Left ventricle myocardium inferior (tissue), 1 donor: Measurements from ENCODE around the gene MGMT. TPM values are rescaled to one million over a fixed set of nuclear protein-coding genes. Genes with fewer than 3 reads are reported as not detected.

ENCODE experiments used
- DNase-seq: peaks from one replicate; pipeline ENCODE4 v3.0.0-alpha.2; 2020
- H3K27ac ChIP-seq: fragments of 200-600 bp; replicated peaks from 2 replicates; pipeline ENCODE4 v1.8.0; 2021
- H3K27me3 ChIP-seq: fragments of 200-600 bp; 2 replicates; pipeline ENCODE4 v1.8.0; 2021; ENCODE audit warnings: low read depth
- H3K36me3 ChIP-seq: fragments of 200-600 bp; 2 replicates; pipeline ENCODE4 v1.8.0; 2021
- H3K4me1 ChIP-seq: fragments of 200-600 bp; 2 replicates; pipeline ENCODE4 v1.8.0; 2021
- H3K4me3 ChIP-seq: fragments of 200-600 bp; 2 replicates; pipeline ENCODE4 v1.8.0; 2021; ENCODE audit warnings: mild to moderate bottlenecking, moderate library complexity
- H3K9me3 ChIP-seq: fragments of 200-600 bp; replicated peaks from 2 replicates; pipeline ENCODE4 v1.8.0; 2021
- intact Hi-C: fragments of 100-400 bp; cut with micrococcal nuclease; formaldehyde crosslinking; loops from one replicate; pipeline ENCODE4 v1.11.0; 2022
- total RNA-seq: library from RNA; stranded (reverse); fragmentation: NEBNext Ultra II Directional; extraction: Animal tissue kit (Norgen Biotek cat#: 25700); gene quantifications from one replicate; pipeline ENCODE4 v1.2.1, GENCODE V29; 2021
- TF ChIP-seq, protein P1 (sequence below): fragments of 200-600 bp; IDR thresholded peaks from 2 replicates; pipeline ENCODE4 v1.8.0; 2021; ENCODE audit warnings: antibody characterized with exemption, mild to moderate bottlenecking, borderline replicate concordance
- donor health status: DM: no; HTN: yes; CAD: no; lungs with severe emphysema.

MGMT gene
- total RNA-seq, 1 donor from 2014 or later = 15.4 TPM

DNA sequence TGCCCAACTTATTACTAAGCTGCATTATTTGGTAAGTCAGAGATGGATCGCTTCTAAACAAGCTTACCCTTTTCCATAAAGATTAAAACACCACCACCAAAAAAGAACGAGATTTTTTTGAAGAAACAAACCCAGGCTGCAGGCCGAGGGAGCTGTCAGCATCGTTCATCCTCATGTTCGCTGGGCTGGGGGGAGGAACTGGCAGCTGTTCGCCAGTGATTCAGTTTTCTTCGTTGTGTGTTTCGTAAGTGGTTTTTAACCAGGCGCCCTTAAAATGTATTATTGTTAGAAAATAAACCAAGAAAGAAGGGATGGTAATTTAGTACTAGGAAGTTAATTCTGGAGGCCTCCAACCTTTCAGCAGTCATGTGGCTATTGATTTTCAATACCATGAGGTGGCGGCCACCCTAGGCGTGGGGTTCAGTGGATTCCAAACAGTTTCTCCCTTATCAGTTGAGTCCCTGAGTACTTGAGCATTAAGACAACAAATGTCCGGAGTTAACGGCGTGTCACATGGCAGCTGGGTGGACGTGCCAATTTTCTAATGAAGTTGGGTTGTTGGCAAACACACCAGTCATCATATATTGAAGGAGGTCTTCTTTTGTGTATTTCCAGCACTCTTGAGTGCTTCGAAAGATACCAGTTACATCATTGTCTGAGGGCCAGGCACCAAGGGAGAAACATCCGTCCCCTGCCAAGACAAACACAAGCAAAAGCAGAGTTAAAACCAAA lies 323.8 kb downstream of the MGMT start:
- Histone ChIP-seq H3K27me3 (no peaks in the 10 kb centered on the region), H3K4me3 (no peak overlapping the region), H3K9me3 (peaks cover 46% of the 10 kb centered on the region), H3K36me3 (no peaks in the 10 kb centered on the region), H3K27ac (no peak overlapping the region), H3K4me1 (no peaks in the 10 kb centered on the region)
- no peak for DNase-seq
- intact Hi-C loops = no loop called here
- TF ChIP-seq, protein P1, sequence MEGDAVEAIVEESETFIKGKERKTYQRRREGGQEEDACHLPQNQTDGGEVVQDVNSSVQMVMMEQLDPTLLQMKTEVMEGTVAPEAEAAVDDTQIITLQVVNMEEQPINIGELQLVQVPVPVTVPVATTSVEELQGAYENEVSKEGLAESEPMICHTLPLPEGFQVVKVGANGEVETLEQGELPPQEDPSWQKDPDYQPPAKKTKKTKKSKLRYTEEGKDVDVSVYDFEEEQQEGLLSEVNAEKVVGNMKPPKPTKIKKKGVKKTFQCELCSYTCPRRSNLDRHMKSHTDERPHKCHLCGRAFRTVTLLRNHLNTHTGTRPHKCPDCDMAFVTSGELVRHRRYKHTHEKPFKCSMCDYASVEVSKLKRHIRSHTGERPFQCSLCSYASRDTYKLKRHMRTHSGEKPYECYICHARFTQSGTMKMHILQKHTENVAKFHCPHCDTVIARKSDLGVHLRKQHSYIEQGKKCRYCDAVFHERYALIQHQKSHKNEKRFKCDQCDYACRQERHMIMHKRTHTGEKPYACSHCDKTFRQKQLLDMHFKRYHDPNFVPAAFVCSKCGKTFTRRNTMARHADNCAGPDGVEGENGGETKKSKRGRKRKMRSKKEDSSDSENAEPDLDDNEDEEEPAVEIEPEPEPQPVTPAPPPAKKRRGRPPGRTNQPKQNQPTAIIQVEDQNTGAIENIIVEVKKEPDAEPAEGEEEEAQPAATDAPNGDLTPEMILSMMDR = no peak

DNA sequence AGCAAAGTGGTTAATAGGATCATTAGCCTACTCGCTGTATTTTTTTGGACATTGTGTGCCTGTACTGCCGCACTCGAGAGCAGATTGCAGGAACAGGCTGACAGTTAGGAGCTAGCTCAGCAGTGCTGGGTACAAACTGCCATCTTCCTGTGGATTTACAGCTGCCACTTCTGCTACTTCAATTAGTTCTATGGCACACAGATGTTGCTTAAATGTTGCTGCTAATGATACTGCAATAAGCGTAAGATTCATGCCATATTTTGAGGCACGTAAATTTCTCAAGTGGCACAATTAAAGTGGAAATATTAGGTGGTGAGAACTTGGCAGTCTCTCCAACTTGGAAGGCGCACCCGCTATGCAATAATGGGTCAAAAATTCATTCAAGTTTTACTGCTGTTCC lies 325.1 kb downstream of the MGMT start:
- TF ChIP-seq, protein P1 = no peak
- H3K27me3 ChIP-seq = no peaks in the 10 kb centered on the region
- H3K4me3 ChIP-seq = no peak overlapping the region
- H3K36me3 ChIP-seq = no peaks in the 10 kb centered on the region
- intact Hi-C loops = no loop called here
- no peak for DNase-seq
- H3K9me3 ChIP-seq = peaks cover 46% of the 10 kb centered on the region
- no peak overlapping the region for H3K27ac ChIP-seq
- no peaks in the 10 kb centered on the region for H3K4me1 ChIP-seq

DNA sequence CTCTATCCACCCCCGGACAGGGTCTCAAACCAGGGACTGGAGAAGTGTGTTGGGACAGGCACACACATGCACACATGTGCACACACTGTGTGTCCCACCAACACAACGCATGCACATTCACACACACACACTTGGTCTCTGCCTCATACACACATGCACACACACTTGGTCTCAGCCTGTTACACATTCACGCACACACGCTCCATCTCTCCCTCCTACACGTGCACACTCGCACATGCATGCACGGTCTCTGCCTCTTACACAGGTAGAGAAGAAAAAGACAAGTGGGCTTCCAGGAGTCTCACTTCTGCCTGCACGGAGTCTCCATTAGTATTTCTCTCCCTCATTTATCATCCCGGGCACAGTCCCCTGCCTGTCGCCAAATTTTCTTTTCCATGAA lies 325.8 kb downstream of the MGMT start:
- H3K9me3 ChIP-seq = peaks cover 43% of the 10 kb centered on the region

DNA sequence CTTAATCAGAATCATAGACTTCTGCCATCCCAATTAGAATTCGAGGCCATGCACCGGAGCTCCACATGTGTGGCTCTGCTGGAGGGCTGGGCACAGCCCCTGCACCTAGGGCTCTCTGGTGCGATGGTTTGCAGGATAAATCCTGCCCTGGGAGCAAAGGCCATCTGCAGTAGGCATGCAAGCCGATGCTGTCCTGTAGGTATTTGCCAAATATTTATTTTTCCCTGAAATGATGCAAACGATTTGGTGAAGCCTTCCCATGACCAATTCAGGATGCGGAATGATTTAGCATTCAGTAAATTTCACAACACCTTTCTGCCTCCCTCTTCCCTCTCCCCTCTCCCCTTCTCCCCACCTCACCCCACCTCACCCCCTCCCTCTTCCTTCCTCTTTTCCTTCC lies 326.4 kb downstream of the MGMT start:
- Histone ChIP-seq H3K4me3 (no peak overlapping the region), H3K9me3 (peaks cover 47% of the 10 kb centered on the region), H3K36me3 (no peaks in the 10 kb centered on the region), H3K27ac (no peak overlapping the region), H3K27me3 (no peaks in the 10 kb centered on the region), H3K4me1 (no peaks in the 10 kb centered on the region)
- intact Hi-C loops = no loop called here
- DNase-seq = no peak
- TF ChIP-seq, protein P1 = no peak

More for the DNA sequence above, 325.8 kb downstream of the MGMT start:
- H3K36me3 ChIP-seq = no peaks in the 10 kb centered on the region
- H3K4me3 ChIP-seq = no peak overlapping the region
- intact Hi-C loops = no loop called here
- no peak overlapping the region for H3K27ac ChIP-seq
- H3K4me1 ChIP-seq = no peaks in the 10 kb centered on the region
- TF ChIP-seq, protein P1 = no peak
- DNase-seq = no peak
- H3K27me3 ChIP-seq = no peaks in the 10 kb centered on the region

DNA sequence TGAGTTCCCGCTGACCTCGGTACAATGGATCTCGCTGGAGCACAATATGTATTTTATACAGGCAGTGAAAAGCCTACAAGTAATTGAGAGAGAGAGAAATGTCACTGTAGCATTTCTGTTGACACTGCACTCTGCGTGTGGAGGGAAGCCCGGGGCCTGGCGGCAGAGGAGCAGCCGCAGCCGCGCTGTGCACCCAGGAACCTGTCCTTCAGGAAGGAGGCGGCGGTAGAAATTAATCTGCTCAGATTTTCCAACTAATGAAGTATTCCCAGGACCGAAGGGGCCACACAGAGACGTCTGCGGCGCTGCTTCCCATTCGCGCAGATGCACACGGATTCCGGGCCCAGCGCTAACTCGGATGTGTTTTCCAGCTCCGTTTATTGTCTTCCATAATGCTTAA lies 327.0 kb downstream of the MGMT start:
- peaks cover 52% of the 10 kb centered on the region for H3K9me3 ChIP-seq
- intact Hi-C loops = no loop called here
- no peak for DNase-seq

More for the DNA sequence above, 327.0 kb downstream of the MGMT start:
- TF ChIP-seq, protein P1 = no peak
- Histone ChIP-seq H3K27ac (no peak overlapping the region), H3K4me1 (no peaks in the 10 kb centered on the region), H3K27me3 (no peaks in the 10 kb centered on the region), H3K4me3 (no peak overlapping the region), H3K36me3 (no peaks in the 10 kb centered on the region)
